Neural cell (in vitro differentiated cells): ENCODE results near the gene PIP5K1B. TPM values are rescaled to one million over a fixed set of nuclear protein-coding genes. Genes with fewer than 3 reads are reported as not detected.

ENCODE experiments used
- H2AFZ ChIP-seq: fragments of 200-600, 300-800 bp; sonication (generic), shearing (Covaris generic); 2 replicates; pipeline ENCODE4 v1.6.0; 2014; ENCODE audit warnings: low read depth, mild to moderate bottlenecking, antibody characterized with exemption, low read length, moderate library complexity
- H3F3A ChIP-seq: fragments of 200-600 bp; shearing (Covaris generic); 2 replicates; pipeline ENCODE4 v1.6.1; 2016; ENCODE audit warnings: mild to moderate bottlenecking, moderate library complexity, mixed read lengths, antibody characterized with exemption, low read length; ENCODE audit not compliant: insufficient read depth, poor library complexity, severe bottlenecking
- H3K27ac ChIP-seq: fragments of 200-600, 300-800 bp; sonication (generic), shearing (Covaris generic); 2 replicates; pipeline ENCODE4 v1.5.1; 2014; ENCODE audit warnings: mild to moderate bottlenecking, low read length, moderate library complexity
- H3K27me3 ChIP-seq: fragments of 300-800, 200-600 bp; sonication (generic), shearing (Covaris generic); 2 replicates; pipeline ENCODE4 v1.6.0; 2014; ENCODE audit warnings: mild to moderate bottlenecking, low read depth, low read length, moderate library complexity; ENCODE audit not compliant: insufficient read depth
- H3K36me3 ChIP-seq: fragments of 300-800, 200-600 bp; sonication (generic), shearing (Covaris generic); 2 replicates; pipeline ENCODE4 v1.5.1; 2014; ENCODE audit warnings: mild to moderate bottlenecking, antibody characterized with exemption, low read length, moderate library complexity; ENCODE audit not compliant: insufficient read depth
- H3K4me2 ChIP-seq: fragments of 300-800, 200-600 bp; sonication (generic), shearing (Covaris generic); 2 replicates; pipeline ENCODE4 v1.6.0; 2014; ENCODE audit warnings: mild to moderate bottlenecking, low read length
- H3K4me3 ChIP-seq: fragments of 300-800, 200-600 bp; sonication (generic), shearing (Covaris generic); 2 replicates; pipeline ENCODE4 v1.5.1; 2014; ENCODE audit warnings: mild to moderate bottlenecking, low read length, moderate library complexity
- H3K79me2 ChIP-seq: fragments of 200-600 bp; shearing (Covaris generic); replicated peaks from 2 replicates; pipeline ENCODE4 v1.6.0; 2014; ENCODE audit warnings: mild to moderate bottlenecking, low read length, moderate library complexity; ENCODE audit not compliant: insufficient read depth
- H3K9ac ChIP-seq: fragments of 300-800, 200-600 bp; sonication (generic), shearing (Covaris generic); 2 replicates; pipeline ENCODE4 v1.6.1; 2016; ENCODE audit warnings: mild to moderate bottlenecking, low read length, mixed read lengths
- H3K9me2 ChIP-seq: fragments of 200-600 bp; shearing (Covaris generic); 2 replicates; pipeline ENCODE4 v1.6.1; 2016; ENCODE audit warnings: mild to moderate bottlenecking, low read length, mixed read lengths; ENCODE audit not compliant: insufficient read depth
- H3K9me3 ChIP-seq: fragments of 200-600, 300-800 bp; sonication (generic), shearing (Covaris generic); 2 replicates; pipeline ENCODE4 v1.6.1; 2016; ENCODE audit warnings: mild to moderate bottlenecking, mixed run types, low read length, moderate library complexity, mixed read lengths
- H4K20me1 ChIP-seq: fragments of 200-600 bp; shearing (Covaris generic); 2 replicates; pipeline ENCODE4 v1.6.1; 2016; ENCODE audit warnings: mild to moderate bottlenecking, mixed run types; ENCODE audit not compliant: insufficient read depth
- CTCF ChIP-seq: fragments of 450-650 bp; IDR thresholded peaks from 2 replicates; pipeline ENCODE4 v1.5.1; 2014; ENCODE audit warnings: antibody characterized with exemption, mild to moderate bottlenecking, moderate library complexity; ENCODE audit not compliant: poor library complexity, severe bottlenecking
- EP300 ChIP-seq: fragments of 450-650 bp; conservative IDR thresholded peaks from 2 replicates; pipeline ENCODE4 v1.6.1; 2014; ENCODE audit warnings: antibody characterized with exemption, mild to moderate bottlenecking, moderate library complexity; ENCODE audit not compliant: poor library complexity, severe bottlenecking
- EZH2 ChIP-seq: fragments of 200-600, 300-800 bp; shearing (Covaris generic), sonication (generic); IDR thresholded peaks from 2 replicates; pipeline ENCODE4 v1.6.1; 2014; ENCODE audit warnings: antibody characterized with exemption, low read length, borderline replicate concordance, mild to moderate bottlenecking; ENCODE audit not compliant: insufficient read depth, poor library complexity, severe bottlenecking
- MXI1 ChIP-seq: fragments of 450-650 bp; conservative IDR thresholded peaks from 2 replicates; pipeline ENCODE4 v1.6.1; 2014; ENCODE audit warnings: antibody characterized with exemption, mild to moderate bottlenecking; ENCODE audit not compliant: poor library complexity, severe bottlenecking
- POLR2AphosphoS5 ChIP-seq: IDR thresholded peaks from 2 replicates; pipeline ENCODE4 v1.6.1; 2012
- RAD21 ChIP-seq: fragments of 450-650 bp; conservative IDR thresholded peaks from 2 replicates; pipeline ENCODE4 v1.6.1; 2014; ENCODE audit warnings: antibody characterized with exemption, mild to moderate bottlenecking, moderate library complexity
- REST ChIP-seq: IDR thresholded peaks from 2 replicates; pipeline ENCODE4 v1.6.1; 2012; ENCODE audit warnings: borderline replicate concordance
- SMC3 ChIP-seq: fragments of 450-650 bp; conservative IDR thresholded peaks from 2 replicates; pipeline ENCODE4 v1.6.1; 2014; ENCODE audit warnings: antibody characterized with exemption, mild to moderate bottlenecking, moderate library complexity; ENCODE audit not compliant: poor library complexity
- TAF1 ChIP-seq: IDR thresholded peaks from 2 replicates; pipeline ENCODE4 v1.6.1; 2012; ENCODE audit warnings: low read depth
- polyA plus RNA-seq: library from polyadenylated mRNA; depleted of rRNA; stranded (reverse); fragments of >200 nt; gene quantifications from 2 replicates; pipeline ENCODE4 v1.2.3, GENCODE V29; 2014

Gene PIP5K1B
- polyA plus RNA-seq, 1 donor from 2014 or later = 1.5 TPM

- Histone ChIP-seq H3K9me3 (no peaks in the 10 kb centered on the region), H3F3A (no peaks in the 10 kb centered on the region), H3K27ac (no peak overlapping the region), H3K79me2 (no peaks in the 10 kb centered on the region), H3K4me3 (no peak overlapping the region), H3K4me2 (no peak overlapping the region), H4K20me1 (no peaks in the 10 kb centered on the region), H3K36me3 (no peaks in the 10 kb centered on the region), H3K9ac (no peak overlapping the region), H2AFZ (no peak overlapping the region), H3K9me2 (no peaks in the 10 kb centered on the region), H3K27me3 (no peaks in the 10 kb centered on the region)
- TF ChIP-seq TAF1 (no peak), REST (peak; percentile 51), POLR2AphosphoS5 (peak; percentile 92), SMC3 (no peak), EZH2 (no peak), EP300 (peak; percentile 95), CTCF (no peak), MXI1 (no peak)
Observed at GRCh38 chr9:68832101-68832500, 127.1 kb downstream of the PIP5K1B start.

GRCh38 chr9:68832861-68833518 is 128.0 kb downstream of the PIP5K1B start:
- H3K27ac ChIP-seq = no peak overlapping the region
- no peaks in the 10 kb centered on the region for H4K20me1 ChIP-seq
- H3K36me3 ChIP-seq = no peaks in the 10 kb centered on the region
- H3F3A ChIP-seq = no peaks in the 10 kb centered on the region
- H3K9me2 ChIP-seq = no peaks in the 10 kb centered on the region
- H3K79me2 ChIP-seq = no peaks in the 10 kb centered on the region
- no peak for TF ChIP-seq POLR2AphosphoS5
- no peak for TF ChIP-seq CTCF
- TF ChIP-seq RAD21 = no peak
- no peak for TF ChIP-seq EZH2
- no peak for TF ChIP-seq TAF1
- TF ChIP-seq REST = no peak
- no peak overlapping the region for H3K9ac ChIP-seq
- no peak overlapping the region for H3K4me2 ChIP-seq
- H3K27me3 ChIP-seq = no peaks in the 10 kb centered on the region
- H3K4me3 ChIP-seq = no peak overlapping the region
- no peak overlapping the region for H2AFZ ChIP-seq
- H3K9me3 ChIP-seq = no peaks in the 10 kb centered on the region
